GM12801 (cell line): ENCODE results near the gene CDC42EP2.

ENCODE experiments used
- TF ChIP-seq, protein P1 (sequence below): IDR thresholded peaks from one replicate; pipeline ENCODE4 v1.5.1; 2011; ENCODE audit warnings: control low read depth; ENCODE audit not compliant: insufficient read length; ENCODE audit errors: extremely low read depth

The CDC42EP2 gene

DNA sequence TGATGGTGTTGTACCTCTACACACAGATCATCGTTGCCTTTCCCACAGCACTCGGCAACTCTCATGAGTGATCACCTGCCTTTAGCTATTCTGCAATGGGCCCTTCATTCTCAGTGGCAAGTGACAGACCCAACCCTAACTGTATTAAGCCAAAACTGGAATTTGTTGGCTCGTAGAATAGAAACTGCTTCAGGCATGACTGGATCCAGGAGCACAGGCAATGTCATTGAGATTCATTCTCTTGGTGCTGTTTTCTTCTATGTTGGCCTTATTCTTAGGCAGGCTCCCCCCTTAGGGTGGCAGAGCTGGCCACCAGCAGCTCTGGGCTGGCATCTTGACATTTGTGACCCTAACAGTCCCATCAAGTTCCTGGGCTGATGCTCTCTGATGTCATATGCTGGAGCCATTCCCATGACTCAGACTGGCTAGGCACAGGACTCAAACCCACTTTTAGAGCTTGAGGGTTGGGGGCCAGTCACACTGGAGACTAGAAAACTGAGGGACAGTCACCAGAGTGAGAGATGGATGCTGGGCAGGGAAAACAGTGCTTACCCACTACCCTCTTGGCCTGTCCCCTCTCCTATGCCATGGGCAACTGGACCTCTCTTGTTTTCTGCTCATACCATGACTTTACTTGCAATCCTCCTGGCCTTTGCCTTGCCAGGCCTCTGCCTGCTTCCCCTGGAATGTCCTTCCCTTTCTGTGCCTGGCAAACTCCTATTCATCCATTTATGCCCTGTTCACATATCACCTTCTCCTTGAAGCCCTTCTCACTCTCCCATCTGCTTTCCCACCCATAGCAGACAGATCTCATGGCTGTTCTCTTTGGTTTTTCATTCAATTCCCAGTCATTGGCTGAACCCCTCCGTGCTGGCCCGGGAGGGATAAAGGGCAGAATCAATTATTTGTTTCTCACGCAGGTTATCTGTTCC, 7.1 kb upstream of the CDC42EP2 start:
- TF ChIP-seq, protein P1, sequence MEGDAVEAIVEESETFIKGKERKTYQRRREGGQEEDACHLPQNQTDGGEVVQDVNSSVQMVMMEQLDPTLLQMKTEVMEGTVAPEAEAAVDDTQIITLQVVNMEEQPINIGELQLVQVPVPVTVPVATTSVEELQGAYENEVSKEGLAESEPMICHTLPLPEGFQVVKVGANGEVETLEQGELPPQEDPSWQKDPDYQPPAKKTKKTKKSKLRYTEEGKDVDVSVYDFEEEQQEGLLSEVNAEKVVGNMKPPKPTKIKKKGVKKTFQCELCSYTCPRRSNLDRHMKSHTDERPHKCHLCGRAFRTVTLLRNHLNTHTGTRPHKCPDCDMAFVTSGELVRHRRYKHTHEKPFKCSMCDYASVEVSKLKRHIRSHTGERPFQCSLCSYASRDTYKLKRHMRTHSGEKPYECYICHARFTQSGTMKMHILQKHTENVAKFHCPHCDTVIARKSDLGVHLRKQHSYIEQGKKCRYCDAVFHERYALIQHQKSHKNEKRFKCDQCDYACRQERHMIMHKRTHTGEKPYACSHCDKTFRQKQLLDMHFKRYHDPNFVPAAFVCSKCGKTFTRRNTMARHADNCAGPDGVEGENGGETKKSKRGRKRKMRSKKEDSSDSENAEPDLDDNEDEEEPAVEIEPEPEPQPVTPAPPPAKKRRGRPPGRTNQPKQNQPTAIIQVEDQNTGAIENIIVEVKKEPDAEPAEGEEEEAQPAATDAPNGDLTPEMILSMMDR, result no peak

DNA sequence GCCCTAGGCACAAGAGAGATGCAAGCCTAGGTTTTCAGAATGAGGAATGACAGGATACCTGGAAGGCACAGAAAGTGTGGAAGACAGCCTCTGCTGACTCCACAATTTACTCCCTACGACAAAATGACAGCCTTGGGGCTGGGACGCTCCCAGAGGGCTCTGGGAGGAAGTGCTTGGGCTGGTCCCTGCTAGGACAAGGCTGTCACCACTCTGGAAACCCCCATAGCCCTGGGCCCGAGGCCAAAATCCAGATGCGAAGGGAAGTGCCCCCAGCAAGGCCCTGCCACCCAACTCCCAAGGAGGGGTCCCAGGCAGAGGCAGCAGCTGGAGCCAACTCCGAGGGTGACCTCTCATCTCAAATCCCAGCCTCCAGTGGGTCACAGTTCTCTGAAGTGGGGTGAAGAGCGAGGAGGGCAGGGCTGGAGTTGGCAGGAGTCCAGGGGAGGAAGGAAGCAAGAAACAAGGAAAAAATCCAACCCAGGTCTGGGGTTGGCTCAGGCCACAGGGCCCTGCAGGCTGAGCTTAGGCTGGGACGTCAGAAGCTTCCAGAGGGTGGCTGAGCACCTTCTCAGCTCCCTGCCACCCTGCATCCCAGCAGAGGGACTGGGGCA, 6.3 kb upstream of the CDC42EP2 start:
- TF ChIP-seq, protein P1, result no peak

GRCh38 chr11:65309006-65309405, 5.7 kb upstream of the CDC42EP2 start:
- TF ChIP-seq, protein P1, result no peak

GRCh38 chr11:65310215-65310614, 4.5 kb upstream of the CDC42EP2 start:
- TF ChIP-seq, protein P1, result no peak

- TF ChIP-seq, protein P1, result no peak
Measured at GRCh38 chr11:65310736-65311135, 3.9 kb upstream of the CDC42EP2 start.

DNA sequence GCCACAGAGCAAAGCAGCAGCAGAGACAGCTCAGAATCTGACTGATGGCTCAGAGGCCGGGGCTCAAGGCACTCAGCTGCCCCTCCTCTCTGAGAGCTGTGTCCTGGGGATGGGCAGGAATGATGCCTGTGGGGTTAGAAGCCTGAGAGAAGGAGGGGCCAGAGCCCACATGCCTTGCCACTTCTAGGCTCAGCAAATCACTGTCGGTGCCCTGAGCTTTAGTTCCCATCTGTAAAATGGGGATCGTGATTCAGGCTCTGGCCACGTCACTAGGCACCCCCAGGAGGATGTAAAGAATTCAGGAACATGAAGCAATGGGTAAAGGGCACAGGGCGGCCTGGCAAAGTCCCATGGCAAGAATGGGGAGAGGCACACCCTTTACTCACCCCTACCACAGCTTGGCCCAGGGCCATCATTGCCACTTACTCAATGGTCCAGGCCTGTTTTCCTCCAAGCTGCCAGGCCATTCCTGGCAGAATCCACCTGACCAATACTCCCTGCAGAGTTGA, 3.4 kb upstream of the CDC42EP2 start:
- TF ChIP-seq, protein P1, result no peak

DNA sequence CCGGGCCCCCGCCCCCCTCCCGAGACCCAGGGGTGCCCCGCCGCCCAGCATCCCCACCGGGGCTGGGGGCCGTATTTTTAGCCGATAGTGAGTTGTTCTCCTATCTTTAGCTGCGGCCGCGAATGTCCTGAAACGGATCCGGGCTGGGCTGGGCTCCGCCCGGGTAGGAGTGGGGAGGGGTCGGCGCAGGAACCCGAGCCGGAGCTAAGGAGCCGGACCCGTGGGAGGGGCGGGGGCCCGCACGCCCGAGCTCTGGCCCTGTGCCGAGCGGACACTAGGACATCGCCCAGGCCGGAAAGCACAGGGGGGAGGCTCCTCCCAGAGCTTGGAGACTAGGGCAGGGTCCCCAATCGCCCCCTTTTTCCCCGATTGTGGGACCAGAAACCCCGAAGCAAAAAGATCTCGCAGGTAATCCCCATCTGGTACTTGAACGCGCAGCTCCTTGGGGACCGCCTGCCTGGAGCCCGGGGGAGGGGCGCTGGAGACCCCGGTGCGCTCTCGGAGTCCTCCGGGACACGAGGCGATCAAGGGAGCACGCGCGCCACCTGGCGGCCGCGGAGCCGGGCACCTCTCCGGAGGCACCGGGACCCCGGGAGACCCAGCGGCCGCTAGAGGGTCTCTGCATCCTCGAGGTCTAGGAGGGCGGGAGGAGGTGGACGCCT, 669 bp downstream of the CDC42EP2 start:
- TF ChIP-seq, protein P1, result no peak
